DMS153 treated with DMSO at 0.1 percent for 48 hours (cell line): ENCODE data around the gene MKKS.
A peak's percentile ranks its signal among the peaks of the same experiment; 100 is the strongest.

Experiments used
- DNase-seq: peaks from one replicate; lab custom pipeline; 2025; ENCODE audit not compliant: unreplicated experiment; lab: John Stamatoyannopoulos, UW

The MKKS gene

GRCh38 chr20:10433623-10434466 is at the start of gene MKKS:
Gene MKKS (minus strand): TSS chr20:10434222. CDS start chr20:10413514, 20,708 bp downstream.
- peak; percentile 93 for DNase-seq

GRCh38 chr20:10483691-10484090 is 49.7 kb upstream of the MKKS start:
- no peak for DNase-seq

- no peak for DNase-seq
These were observed 47.7 kb upstream of the MKKS start for GRCh38 chr20:10481676-10482075.

GRCh38 chr20:10478930-10479329 is 44.9 kb upstream of the MKKS start:
- no peak for DNase-seq

GRCh38 chr20:10478205-10478604 is 44.2 kb upstream of the MKKS start:
- no peak for DNase-seq

- no peak for DNase-seq
These were observed 42.3 kb upstream of the MKKS start for GRCh38 chr20:10476319-10476724.

GRCh38 chr20:10475225-10475624 is 41.2 kb upstream of the MKKS start:
- DNase-seq: no peak

GRCh38 chr20:10474606-10475184 is 40.7 kb upstream of the MKKS start:
- DNase-seq: no peak

GRCh38 chr20:10472871-10473270 is 38.8 kb upstream of the MKKS start:
- DNase-seq: no peak

GRCh38 chr20:10470276-10470675 is 36.3 kb upstream of the MKKS start:
- DNase-seq: no peak

GRCh38 chr20:10469599-10469998 is 35.6 kb upstream of the MKKS start:
- peak; percentile 91 for DNase-seq

- no peak for DNase-seq
These were observed 35.0 kb upstream of the MKKS start for GRCh38 chr20:10469056-10469455.

- DNase-seq: no peak
These were observed 34.4 kb upstream of the MKKS start for GRCh38 chr20:10468340-10468845.

- DNase-seq: no peak
These were observed 33.8 kb upstream of the MKKS start for GRCh38 chr20:10467681-10468339.

- DNase-seq: no peak
These were observed 32.8 kb upstream of the MKKS start for GRCh38 chr20:10466855-10467254.

GRCh38 chr20:10466325-10466724 is 32.3 kb upstream of the MKKS start:
- DNase-seq: no peak

GRCh38 chr20:10465135-10465534 is 31.1 kb upstream of the MKKS start:
- DNase-seq: no peak

GRCh38 chr20:10463622-10464021 is 29.6 kb upstream of the MKKS start:
- no peak for DNase-seq

- no peak for DNase-seq
These were observed 28.5 kb upstream of the MKKS start for GRCh38 chr20:10462516-10462915.

- no peak for DNase-seq
These were observed 27.5 kb upstream of the MKKS start for GRCh38 chr20:10461495-10461894.

GRCh38 chr20:10454151-10454750 is 20.2 kb upstream of the MKKS start:
- DNase-seq: no peak
